Sciatic nerve (tissue), 2 donors: Measurements from ENCODE around the gene MAPK8IP3. TPM values are rescaled to one million over a fixed set of nuclear protein-coding genes. Genes with fewer than 3 reads are reported as not detected.

Source experiments
- ATAC-seq: fragments of 200-7000 bp; cut with Tn5 transposase; one replicate; pipeline ENCODE4 v1.9.1; 2020; ENCODE audit warnings: mild to moderate bottlenecking, moderate library complexity
- DNase-seq: peaks from one replicate; pipeline ENCODE4 v3.0.0-alpha.2; 2020; ENCODE audit warnings: low spot score
- intact Hi-C: fragments of 100-400 bp; cut with DNase I; formaldehyde crosslinking; loops from one replicate; pipeline ENCODE4 v1.14.2; 2022
- microRNA-seq: library from miRNA; unstranded; fragments of <30 nt; microRNA quantifications from one replicate; pipeline ENCODE4 v1.2.0, GENCODE V29; 2020
- total RNA-seq: library from RNA; stranded (reverse); fragmentation: NEBNext Ultra II Directional; extraction: Animal tissue kit (Norgen Biotek cat#: 25700); gene quantifications from one replicate; pipeline ENCODE4 v1.2.1, GENCODE V29; 2021
- donor health status: DM: no; HTN: no; CAD: no.
- donor health status: DM: no; HTN: no; CAD: no.

MAPK8IP3 gene
- total RNA-seq, 1 donor from 2014 or later = 93.3 TPM

GRCh38 chr16:1810536-1810935 lies 104.5 kb downstream of the MAPK8IP3 start:
- no peak for DNase-seq
- ATAC-seq = no peak
- intact Hi-C loops = no loop called here

GRCh38 chr16:1812732-1813163 lies 106.8 kb downstream of the MAPK8IP3 start:
- DNase-seq = peak; percentile 78
- intact Hi-C loops = no loop called here
- ATAC-seq = peak; percentile 86

- ATAC-seq (peak; percentile 77), DNase-seq (no peak)
- intact Hi-C loops = no loop called here
Measured at GRCh38 chr16:1815461-1815860, 109.5 kb downstream of the MAPK8IP3 start.

DNA sequence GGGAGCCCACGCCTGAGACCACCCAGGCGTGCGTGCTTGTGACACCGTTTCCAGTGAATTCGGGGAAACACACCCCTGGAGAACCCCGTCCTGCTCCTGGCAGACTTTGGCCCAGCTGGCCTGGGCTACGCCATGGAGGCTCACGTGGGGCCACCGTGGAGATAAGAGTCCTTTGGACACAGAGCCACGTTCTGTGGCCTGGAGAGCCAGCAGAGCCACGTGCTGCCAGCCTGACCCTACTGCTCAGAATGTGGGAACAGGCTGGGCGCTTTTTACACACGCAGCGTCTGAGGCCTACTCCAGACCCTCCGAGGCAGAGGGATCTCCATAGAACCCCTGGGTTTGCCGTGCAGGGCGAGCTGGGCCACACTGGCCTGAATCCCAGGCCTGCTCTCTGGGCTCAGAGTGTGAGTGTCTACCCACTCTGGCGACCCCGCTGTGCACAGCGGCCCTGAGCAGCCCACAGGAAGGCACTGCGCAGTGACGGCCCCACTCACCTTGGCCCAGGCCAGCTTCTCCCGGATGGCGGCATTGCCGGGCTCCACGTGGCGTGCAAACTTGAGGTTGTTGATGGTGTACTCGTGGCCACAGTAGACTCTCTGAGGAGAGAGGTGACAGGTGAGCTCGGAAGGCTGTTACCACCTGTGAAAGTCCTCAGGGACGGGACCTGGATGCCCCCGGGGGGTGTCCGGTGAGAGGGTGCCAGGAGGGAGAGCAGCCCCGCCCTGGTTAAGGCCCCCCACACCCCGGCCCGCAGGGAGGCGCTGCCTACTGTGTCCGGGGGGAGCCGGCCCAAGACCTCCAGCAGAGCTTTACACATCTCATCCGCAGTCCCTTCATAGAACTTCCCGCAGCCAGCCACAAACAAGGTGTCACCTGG lies 110.6 kb downstream of the MAPK8IP3 start:
- DNase-seq (no peak), ATAC-seq (no peak)
- intact Hi-C loops = no loop called here

DNA sequence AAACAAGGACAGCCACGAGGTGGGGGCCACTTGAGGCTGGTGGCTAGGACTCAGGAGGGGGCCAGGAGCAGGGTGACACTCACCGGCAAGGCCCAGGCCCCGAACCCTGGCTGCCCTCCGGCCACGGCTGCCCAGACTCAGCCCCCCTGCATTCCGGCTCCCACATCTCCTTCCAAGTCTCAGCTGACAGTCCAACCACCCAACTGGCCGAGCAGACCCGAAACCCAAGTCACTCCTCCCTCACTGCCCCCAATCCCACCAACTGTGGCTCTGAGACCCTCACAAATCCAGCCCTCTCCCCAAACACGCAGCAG lies 111.2 kb downstream of the MAPK8IP3 start:
- DNase-seq (no peak), ATAC-seq (no peak)
- intact Hi-C loops = no loop called here

DNA sequence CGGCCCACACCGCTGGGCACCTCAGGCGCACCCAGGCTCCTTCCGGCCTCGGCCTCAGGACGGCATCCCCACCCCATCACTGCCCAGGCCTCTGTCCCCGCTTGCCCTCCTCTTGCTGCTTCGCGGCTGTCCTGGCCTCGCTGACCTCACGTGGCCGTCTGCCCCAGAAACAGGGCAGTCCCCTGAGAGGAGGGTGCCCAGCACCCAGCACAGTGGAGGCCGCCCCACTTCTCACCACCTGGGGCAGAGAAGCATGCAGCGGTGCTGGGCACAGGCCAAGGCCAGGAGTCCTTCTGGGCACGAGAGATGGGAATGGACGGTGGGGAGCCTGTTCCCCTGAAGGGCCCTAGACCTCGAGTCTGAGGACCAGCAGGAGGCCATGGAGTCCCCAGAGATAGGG lies 111.7 kb downstream of the MAPK8IP3 start:
- intact Hi-C loops = no loop called here

GRCh38 chr16:1818204-1818872 lies 112.3 kb downstream of the MAPK8IP3 start:
- ATAC-seq = no peak
- no peak for DNase-seq
- intact Hi-C loops = no loop called here

More for the DNA sequence above, 111.7 kb downstream of the MAPK8IP3 start:
- DNase-seq (no peak), ATAC-seq (no peak)

GRCh38 chr16:1818873-1819525 lies 113.0 kb downstream of the MAPK8IP3 start:
- DNase-seq = no peak
- ATAC-seq = no peak
- intact Hi-C loops = no loop called here

DNA sequence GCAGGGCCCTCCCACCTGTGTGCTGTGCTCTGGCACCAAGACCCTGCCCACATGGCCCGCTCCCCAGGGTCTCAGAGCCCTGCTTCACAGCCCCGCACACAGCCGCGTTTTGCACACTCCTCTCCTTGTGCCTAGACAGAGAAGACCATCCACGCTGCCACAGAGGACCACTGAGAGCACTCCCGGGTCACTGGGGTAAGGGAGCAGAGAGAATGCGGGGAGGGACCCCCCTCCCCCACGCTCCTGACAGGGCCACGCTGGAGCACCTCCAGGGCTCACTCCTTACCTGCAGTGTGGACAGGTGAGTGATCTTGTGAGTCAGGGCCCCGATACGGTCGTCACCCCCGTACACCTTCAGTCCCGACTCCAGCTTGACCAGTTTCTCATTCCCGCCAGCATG lies 113.6 kb downstream of the MAPK8IP3 start:
- no peak for ATAC-seq
- intact Hi-C loops = no loop called here
- no peak for DNase-seq

Small RNAs within 50 kb of the gene (microRNA-seq; reads per million reads assigned to microRNA genes)
- not detected for gene MIR3177

Other genes with a start within 250 kb of the MAPK8IP3 start
- 67.0 TPM for gene CLCN7, start 231.2 kb upstream of the MAPK8IP3 start, total RNA-seq
- not detected for gene PTX4, start 217.3 kb upstream of the MAPK8IP3 start, total RNA-seq
- 27.9 TPM for gene TELO2, start 212.8 kb upstream of the MAPK8IP3 start, total RNA-seq
- 20.4 TPM for gene TMEM204, start 172.5 kb upstream of the MAPK8IP3 start, total RNA-seq
- 29.2 TPM for gene IFT140, start 94.1 kb upstream of the MAPK8IP3 start, total RNA-seq
- gene CRAMP1, start 93.8 kb upstream of the MAPK8IP3 start, total RNA-seq = 26.1 TPM
- 26.0 TPM for gene JPT2, start 27.9 kb upstream of the MAPK8IP3 start, total RNA-seq
- gene NME3, start 65.3 kb downstream of the MAPK8IP3 start, total RNA-seq = 50.1 TPM
- 15.3 TPM for gene EME2, start 66.6 kb downstream of the MAPK8IP3 start, total RNA-seq
- gene MRPS34, start 66.9 kb downstream of the MAPK8IP3 start, total RNA-seq = 42.7 TPM
- gene SPSB3, start 76.4 kb downstream of the MAPK8IP3 start, total RNA-seq = 35.3 TPM
- gene NUBP2, start 76.8 kb downstream of the MAPK8IP3 start, total RNA-seq = 28.0 TPM
- 0.22 TPM for gene IGFALS, start 87.5 kb downstream of the MAPK8IP3 start, total RNA-seq
- 73.4 TPM for gene HAGH, start 120.6 kb downstream of the MAPK8IP3 start, total RNA-seq
- gene FAHD1, start 121.0 kb downstream of the MAPK8IP3 start, total RNA-seq = 13.8 TPM
- gene MEIOB, start 166.0 kb downstream of the MAPK8IP3 start, total RNA-seq = not detected
- not detected for gene HS3ST6, start 212.2 kb downstream of the MAPK8IP3 start, total RNA-seq
- gene MSRB1, start 237.0 kb downstream of the MAPK8IP3 start, total RNA-seq = 16.0 TPM
- gene RPL3L, start 248.5 kb downstream of the MAPK8IP3 start, total RNA-seq = not detected